HEK293 (cell line): ENCODE measurements around the gene NBPF6.
"Not testable (repeated sequence)": the region's sequence is repeated elsewhere in the genome, so short reads cannot be mapped to it uniquely, and the experiment has no call there.

Experiments
- CTCF ChIA-PET: fragments of 350-600 bp; formaldehyde crosslinking; extraction: SDS; loops from one replicate; lab custom pipeline; 2021; ENCODE audit warnings: antibody characterized with exemption; lab: Yijun Ruan, JAX
- POLR2A ChIA-PET: fragments of 300-600 bp; formaldehyde crosslinking; extraction: SDS; loops from one replicate; lab custom pipeline; 2020; ENCODE audit warnings: antibody characterized with exemption, inconsistent platforms; lab: Yijun Ruan, JAX
- H3K27ac ChIP-seq: fragments of 200-500 bp; sonication (Bioruptor generic); 2 replicates; pipeline ENCODE4 v1.5.1; 2014; ENCODE audit warnings: low read depth, low read length, control low read depth, inconsistent platforms; ENCODE audit errors: extremely low read depth
- H3K36me3 ChIP-seq, 2 experiments: fragments of 200-500 bp in 1 of 2; sonication (Bioruptor generic) in 1 of 2; 1 replicate in 1 of 2; 2 replicates in 1 of 2; pipeline ENCODE4 v1.5.1; 2014 to 2017; ENCODE audit warnings: inconsistent platforms in 2 of 2, low read length in 2 of 2; ENCODE audit not compliant: control insufficient read depth in 2 of 2, insufficient read depth in 1 of 2
- H3K4me1 ChIP-seq: fragments of 200-500 bp; sonication (Bioruptor generic); 2 replicates; pipeline ENCODE4 v1.5.1; 2014; ENCODE audit warnings: mild to moderate bottlenecking, low read length, inconsistent platforms; ENCODE audit not compliant: control insufficient read depth, insufficient read depth
- H3K4me3 ChIP-seq: 2 replicates; pipeline ENCODE4 v1.5.1; 2011; ENCODE audit warnings: low read depth, mild to moderate bottlenecking, control low read depth, low read length, moderate library complexity
- H3K9me3 ChIP-seq: fragments of 200-500 bp; sonication (Bioruptor generic); 2 replicates; pipeline ENCODE4 v1.5.1; 2014; ENCODE audit warnings: low read depth, low read length, inconsistent platforms; ENCODE audit not compliant: control insufficient read depth, insufficient read depth
- GLI4 ChIP-seq: fragments of 450-650 bp; formaldehyde crosslinking; IDR thresholded peaks from 2 replicates; pipeline ENCODE4 v1.5.1; 2016; ENCODE audit warnings: missing biosample characterization, missing genetic modification characterization
- GLIS1 ChIP-seq: fragments of 450-650 bp; formaldehyde crosslinking; IDR thresholded peaks from 2 replicates; pipeline ENCODE4 v1.5.1; 2016; ENCODE audit warnings: missing biosample characterization, missing genetic modification characterization
- HOXA7 ChIP-seq: sonication (generic); formaldehyde crosslinking; IDR thresholded peaks from 2 replicates; pipeline ENCODE4 v1.8.1; 2022; ENCODE audit warnings: missing genetic modification reagents, borderline replicate concordance
- KLF7 ChIP-seq: fragments of 450-650 bp; formaldehyde crosslinking; IDR thresholded peaks from 2 replicates; pipeline ENCODE4 v1.5.1; 2016; ENCODE audit warnings: missing biosample characterization, missing genetic modification characterization, borderline replicate concordance
- SETDB1 ChIP-seq: IDR thresholded peaks from one replicate; pipeline ENCODE4 v1.6.1; 2017; ENCODE audit warnings: mild to moderate bottlenecking, low read length, moderate library complexity, mixed read lengths; ENCODE audit not compliant: insufficient read length
- ZIC2 ChIP-seq: fragments of 450-650 bp; formaldehyde crosslinking; IDR thresholded peaks from 2 replicates; pipeline ENCODE4 v1.5.1; 2016; ENCODE audit warnings: missing biosample characterization, missing genetic modification characterization
- ZNF426 ChIP-seq: fragments of 450-650 bp; formaldehyde crosslinking; IDR thresholded peaks from 2 replicates; pipeline ENCODE4 v1.5.1; 2017; ENCODE audit warnings: missing biosample characterization, missing genetic modification characterization, mild to moderate bottlenecking, inconsistent platforms, moderate library complexity
- ZNF510 ChIP-seq: fragments of 450-650 bp; formaldehyde crosslinking; IDR thresholded peaks from 2 replicates; pipeline ENCODE4 v1.5.1; 2018; ENCODE audit warnings: mild to moderate bottlenecking, missing genetic modification characterization, missing biosample characterization; ENCODE audit not compliant: insufficient replicate concordance
- ZNF561 ChIP-seq: fragments of 450-650 bp; IDR thresholded peaks from 2 replicates; pipeline ENCODE4 v1.5.1; 2018; ENCODE audit warnings: missing biosample characterization, missing genetic modification characterization, borderline replicate concordance
- ZNF664 ChIP-seq: fragments of 450-650 bp; formaldehyde crosslinking; IDR thresholded peaks from 2 replicates; pipeline ENCODE4 v1.5.1; 2016; ENCODE audit warnings: missing biosample characterization, missing genetic modification characterization
- TF ChIP-seq, protein P1 (sequence below): fragments of 450-650 bp; IDR thresholded peaks from 2 replicates; pipeline ENCODE4 v1.5.1; 2018; ENCODE audit warnings: missing biosample characterization, missing genetic modification characterization
- TF ChIP-seq, protein P2 (sequence below): fragments of 450-650 bp; formaldehyde crosslinking; IDR thresholded peaks from 2 replicates; pipeline ENCODE4 v1.5.1; 2016; ENCODE audit warnings: missing biosample characterization, missing genetic modification characterization, borderline replicate concordance

Gene NBPF6

GRCh38 chr1:108482708-108483107 lies 32.6 kb downstream of the NBPF6 start:
- Histone ChIP-seq H3K27ac (no peak overlapping the region), H3K4me3 (no peak overlapping the region), H3K36me3 (no peaks in the 10 kb centered on the region), H3K9me3 (no peaks in the 10 kb centered on the region)
- ChIA-PET POLR2A (no interaction called here), CTCF (interaction anchor here (1.1 kb wide), 1 partner anchor 30 kb away, joined by 3 read pairs; no protein-coding TSS in a partner anchor)
- TF ChIP-seq ZNF664 (tag by site-specific recombination): no peak
- no peak for TF ChIP-seq HOXA7 (CRISPR knock-in tag)
- TF ChIP-seq, protein P1, sequence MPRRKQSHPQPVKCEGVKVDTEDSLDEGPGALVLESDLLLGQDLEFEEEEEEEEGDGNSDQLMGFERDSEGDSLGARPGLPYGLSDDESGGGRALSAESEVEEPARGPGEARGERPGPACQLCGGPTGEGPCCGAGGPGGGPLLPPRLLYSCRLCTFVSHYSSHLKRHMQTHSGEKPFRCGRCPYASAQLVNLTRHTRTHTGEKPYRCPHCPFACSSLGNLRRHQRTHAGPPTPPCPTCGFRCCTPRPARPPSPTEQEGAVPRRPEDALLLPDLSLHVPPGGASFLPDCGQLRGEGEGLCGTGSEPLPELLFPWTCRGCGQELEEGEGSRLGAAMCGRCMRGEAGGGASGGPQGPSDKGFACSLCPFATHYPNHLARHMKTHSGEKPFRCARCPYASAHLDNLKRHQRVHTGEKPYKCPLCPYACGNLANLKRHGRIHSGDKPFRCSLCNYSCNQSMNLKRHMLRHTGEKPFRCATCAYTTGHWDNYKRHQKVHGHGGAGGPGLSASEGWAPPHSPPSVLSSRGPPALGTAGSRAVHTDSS: no peak
- no peak for TF ChIP-seq KLF7 (tag by site-specific recombination)
- TF ChIP-seq, protein P2, sequence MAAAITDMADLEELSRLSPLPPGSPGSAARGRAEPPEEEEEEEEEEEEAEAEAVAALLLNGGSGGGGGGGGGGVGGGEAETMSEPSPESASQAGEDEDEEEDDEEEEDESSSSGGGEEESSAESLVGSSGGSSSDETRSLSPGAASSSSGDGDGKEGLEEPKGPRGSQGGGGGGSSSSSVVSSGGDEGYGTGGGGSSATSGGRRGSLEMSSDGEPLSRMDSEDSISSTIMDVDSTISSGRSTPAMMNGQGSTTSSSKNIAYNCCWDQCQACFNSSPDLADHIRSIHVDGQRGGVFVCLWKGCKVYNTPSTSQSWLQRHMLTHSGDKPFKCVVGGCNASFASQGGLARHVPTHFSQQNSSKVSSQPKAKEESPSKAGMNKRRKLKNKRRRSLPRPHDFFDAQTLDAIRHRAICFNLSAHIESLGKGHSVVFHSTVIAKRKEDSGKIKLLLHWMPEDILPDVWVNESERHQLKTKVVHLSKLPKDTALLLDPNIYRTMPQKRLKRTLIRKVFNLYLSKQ (tag by site-specific recombination): no peak
- TF ChIP-seq GLI4 (tag by site-specific recombination): no peak
- no peak for TF ChIP-seq ZNF561
- TF ChIP-seq GLIS1 (tag by site-specific recombination): no peak
- no peak for TF ChIP-seq ZNF426 (tag by site-specific recombination)
- TF ChIP-seq ZIC2 (tag by site-specific recombination): no peak
- TF ChIP-seq, all 188 proteins: peak for 0
- no peaks in the 10 kb centered on the region for H3K4me1 ChIP-seq

- POLR2A ChIA-PET: not testable (repeated sequence)
Observed at GRCh38 chr1:108485990-108486389, 35.8 kb downstream of the NBPF6 start.

DNA sequence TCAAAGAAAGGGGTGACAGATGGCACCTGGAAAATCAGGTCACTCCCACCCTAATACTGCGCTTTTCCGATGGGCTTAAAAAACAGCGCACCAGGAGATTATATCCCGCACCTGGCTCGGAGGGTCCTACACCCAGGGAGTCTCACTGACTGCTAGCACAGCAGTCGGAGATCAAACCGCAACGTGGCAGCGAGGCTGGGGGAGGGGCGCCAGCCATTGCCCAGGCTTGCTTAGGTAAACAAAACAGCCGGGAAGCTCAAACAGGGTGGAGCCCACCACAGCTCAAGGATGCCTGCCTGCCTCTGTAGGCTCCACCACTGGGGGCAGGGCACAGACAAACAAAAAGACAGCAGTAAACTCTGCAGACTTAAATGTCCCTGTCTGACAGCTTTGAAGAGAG lies 36.6 kb downstream of the NBPF6 start:
- POLR2A ChIA-PET, H3K4me3 ChIP-seq: not testable (repeated sequence)

More at GRCh38 chr1:108485990-108486389, 35.8 kb downstream of the NBPF6 start:
- CTCF ChIA-PET, H3K4me1 ChIP-seq, H3K9me3 ChIP-seq, H3K4me3 ChIP-seq, H3K27ac ChIP-seq, H3K36me3 ChIP-seq: not testable (repeated sequence)
- TF ChIP-seq SETDB1: peak; percentile 90
- peak; percentile 13 for TF ChIP-seq ZNF510 (tag by site-specific recombination)

DNA sequence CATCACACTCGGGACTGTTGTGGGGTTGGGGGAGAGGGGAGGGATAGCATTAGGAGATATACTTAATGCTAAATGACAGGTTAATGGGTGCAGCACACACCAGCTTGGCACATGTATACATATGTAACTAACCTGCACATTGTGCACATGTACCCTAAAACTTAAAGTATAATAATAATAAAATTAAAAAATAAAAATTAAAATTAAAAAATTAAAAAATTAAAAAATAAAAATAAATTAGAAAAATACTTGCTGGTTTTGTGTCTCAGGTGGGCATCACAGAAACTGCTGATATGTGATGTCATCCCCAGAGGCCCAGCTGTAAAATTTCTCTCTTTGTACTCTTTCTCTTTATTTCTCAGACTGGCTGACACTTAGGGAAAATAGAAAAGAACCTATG lies 44.9 kb downstream of the NBPF6 start:
- CTCF ChIA-PET: interaction anchor here (0.7 kb wide), 1 partner anchor 141 kb away, joined by 3 read pairs; no protein-coding TSS in a partner anchor
- H3K4me3 ChIP-seq, H3K36me3 ChIP-seq, H3K27ac ChIP-seq, H3K4me1 ChIP-seq, H3K9me3 ChIP-seq, POLR2A ChIA-PET: not testable (repeated sequence)

More for the DNA sequence above, 36.6 kb downstream of the NBPF6 start:
- H3K36me3 ChIP-seq, H3K27ac ChIP-seq, CTCF ChIA-PET, H3K4me1 ChIP-seq, H3K9me3 ChIP-seq: not testable (repeated sequence)

DNA sequence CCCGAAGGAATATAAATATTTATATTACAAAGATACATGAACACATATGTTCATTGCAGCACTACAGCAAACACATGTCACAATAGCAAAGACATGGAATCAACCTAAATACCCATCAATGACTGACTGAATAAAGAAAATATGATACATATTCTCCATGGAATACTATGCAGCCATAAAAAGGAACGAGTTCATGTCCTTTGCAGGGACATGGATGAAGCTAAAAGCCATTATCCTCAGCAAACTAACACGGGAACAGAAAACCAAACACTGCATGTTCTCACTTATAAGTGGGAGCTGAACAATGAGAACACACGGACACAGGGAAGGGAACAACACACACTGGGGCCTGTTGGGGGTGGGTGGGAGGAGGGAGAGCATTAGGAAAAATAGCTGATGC lies 46.7 kb downstream of the NBPF6 start:
- H3K4me3 ChIP-seq, H3K27ac ChIP-seq, H3K36me3 ChIP-seq, H3K4me1 ChIP-seq, CTCF ChIA-PET, POLR2A ChIA-PET, H3K9me3 ChIP-seq: not testable (repeated sequence)
